ENCODE measurements around the gene RPL21. TPM values are rescaled to one million over a fixed set of nuclear protein-coding genes. Genes with fewer than 3 reads are reported as not detected.
A peak's percentile ranks its signal among the peaks of the same experiment; 100 is the strongest.

Gene RPL21
- 377 TPM for total RNA-seq

- peak within 1 kb of the TSS; percentile 82 to 93 for H3K4me3 ChIP-seq
- intact Hi-C loops (cut with DNase I), result loop anchor here (1.0 to 5.0 kb wide), 5 partner anchors 19 to 371 kb away; partner anchors contain the start of genes LNX2, POLR1D, RASL11A and USP12
- H3K4me1 ChIP-seq, result peaks cover 5 to 17% of the 10 kb centered on the region in 2 donors
- no peaks in the 10 kb centered on the region for H3K9me3 ChIP-seq
- peak; percentile 81 to 98 for DNase-seq (ENCODE audit: low spot score in 2 of 2)
- H3K27ac ChIP-seq, result peak within 1 kb of the TSS; percentile 91 to 97
- no peaks in the 10 kb centered on the region for H3K27me3 ChIP-seq
- TF ChIP-seq CTCF (IDR thresholded peaks at IDR 0.05), result no peak
- H3K36me3 ChIP-seq, result peaks cover 10 to 23% of the 10 kb centered on the region in 2 donors
Measured at GRCh38 chr13:27251166-27252091, at the start of gene RPL21. RPL21 (plus strand) TSS chr13:27251558; CDS start chr13:27253777, 2,219 bp downstream.

GRCh38 chr13:27201661-27202060, 49.7 kb upstream of the RPL21 start:
- H3K36me3 ChIP-seq, result no peaks in the 10 kb centered on the region
- H3K27me3 ChIP-seq, result no peaks in the 10 kb centered on the region
- H3K4me3 ChIP-seq, result no peak overlapping the region
- H3K9me3 ChIP-seq, result no peaks in the 10 kb centered on the region
- DNase-seq (ENCODE audit: low spot score in 2 of 2), result no peak
- intact Hi-C loops (cut with DNase I), result no loop called here
- no peaks in the 10 kb centered on the region for H3K4me1 ChIP-seq
- H3K27ac ChIP-seq, result no peak overlapping the region
- no peak for TF ChIP-seq CTCF (IDR thresholded peaks at IDR 0.05)

GRCh38 chr13:27203186-27203585, 48.2 kb upstream of the RPL21 start:
- no peaks in the 10 kb centered on the region for H3K4me1 ChIP-seq
- H3K9me3 ChIP-seq, result no peaks in the 10 kb centered on the region
- no peak for TF ChIP-seq CTCF (IDR thresholded peaks at IDR 0.05)
- no peaks in the 10 kb centered on the region for H3K27me3 ChIP-seq
- H3K27ac ChIP-seq, result no peak overlapping the region
- H3K36me3 ChIP-seq, result no peaks in the 10 kb centered on the region
- intact Hi-C loops (cut with DNase I), result no loop called here
- no peak overlapping the region for H3K4me3 ChIP-seq
- DNase-seq (ENCODE audit: low spot score in 2 of 2), result no peak

- H3K27ac ChIP-seq, result no peak overlapping the region
- H3K4me3 ChIP-seq, result no peak overlapping the region
- H3K27me3 ChIP-seq, result no peaks in the 10 kb centered on the region
- intact Hi-C loops (cut with DNase I), result no loop called here
- TF ChIP-seq CTCF (IDR thresholded peaks at IDR 0.05), result no peak
- no peaks in the 10 kb centered on the region for H3K9me3 ChIP-seq
- no peak for DNase-seq (ENCODE audit: low spot score in 2 of 2)
- no peaks in the 10 kb centered on the region for H3K36me3 ChIP-seq
- H3K4me1 ChIP-seq, result no peaks in the 10 kb centered on the region
Measured at GRCh38 chr13:27203854-27204253, 47.5 kb upstream of the RPL21 start.

GRCh38 chr13:27208514-27208913, 42.8 kb upstream of the RPL21 start:
- no peak overlapping the region for H3K4me3 ChIP-seq
- no peak for DNase-seq (ENCODE audit: low spot score in 2 of 2)
- intact Hi-C loops (cut with DNase I), result no loop called here
- H3K4me1 ChIP-seq, result no peaks in the 10 kb centered on the region
- H3K9me3 ChIP-seq, result peaks cover 0 to 11% of the 10 kb centered on the region in 2 donors
- H3K27me3 ChIP-seq, result no peaks in the 10 kb centered on the region
- TF ChIP-seq CTCF (IDR thresholded peaks at IDR 0.05), result no peak
- H3K36me3 ChIP-seq, result no peaks in the 10 kb centered on the region
- H3K27ac ChIP-seq, result no peak overlapping the region
